HG03103 (cell line): ENCODE results near the gene FHDC1.

ENCODE experiments used
- ATAC-seq: cut with Tn5 transposase; IDR thresholded peaks from one replicate; pipeline ENCODE4 v1.9.1; 2021; ENCODE audit warnings: low read depth; ENCODE audit not compliant: unreplicated experiment

Gene FHDC1

DNA sequence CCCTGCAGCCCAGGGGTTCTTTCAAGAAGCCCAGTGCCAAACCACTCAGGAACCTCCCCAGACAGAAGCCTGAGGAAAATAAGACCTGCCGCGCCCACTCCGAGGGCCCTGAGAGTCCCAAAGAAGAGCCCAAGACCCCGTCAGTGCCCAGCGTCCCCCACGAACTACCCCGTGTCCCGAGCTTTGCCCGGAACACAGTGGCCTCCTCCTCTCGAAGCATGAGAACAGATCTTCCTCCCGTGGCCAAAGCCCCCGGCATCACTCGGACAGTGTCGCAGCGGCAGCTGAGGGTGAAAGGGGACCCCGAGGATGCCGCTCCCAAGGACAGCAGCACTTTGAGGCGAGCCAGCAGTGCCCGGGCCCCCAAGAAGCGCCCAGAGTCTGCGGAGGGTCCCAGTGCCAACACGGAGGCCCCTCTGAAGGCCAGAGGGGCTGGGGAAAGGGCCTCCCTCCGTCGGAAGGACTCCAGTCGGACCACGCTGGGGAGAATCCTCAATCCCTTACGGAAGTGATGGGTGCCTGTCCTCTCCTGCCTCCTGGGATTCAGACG, 40.2 kb downstream of the FHDC1 start:
- no peak for ATAC-seq

DNA sequence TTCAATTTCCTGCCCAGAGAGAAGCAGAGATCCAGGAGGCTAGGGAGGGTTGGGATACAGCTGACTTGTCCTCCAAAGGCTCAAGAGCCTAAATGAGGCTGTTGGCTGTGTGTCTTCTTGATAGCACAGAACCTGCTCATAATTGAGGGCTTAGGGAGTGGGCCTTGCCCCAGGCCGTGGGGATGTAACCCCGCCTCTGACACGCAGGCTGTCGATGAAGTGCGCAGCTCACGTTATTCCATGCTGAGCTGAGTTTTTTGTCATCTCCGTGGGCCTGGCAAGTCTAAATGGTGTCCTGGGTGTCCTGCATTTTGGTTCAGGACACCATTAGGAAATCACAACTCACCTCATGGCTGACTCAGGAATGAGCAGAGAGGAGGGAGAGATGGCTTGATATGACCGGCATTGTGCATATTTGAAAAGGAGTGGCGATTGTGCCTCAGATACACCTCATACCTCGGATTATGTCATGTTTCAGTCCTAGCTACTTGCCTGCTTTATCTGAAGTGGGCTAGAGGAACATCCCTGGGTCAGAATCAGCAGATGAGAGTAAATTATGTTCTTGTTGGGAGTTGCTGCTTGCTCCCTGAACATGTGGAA, 43.7 kb downstream of the FHDC1 start:
- no peak for ATAC-seq

GRCh38 chr4:152981278-152981677, 45.2 kb downstream of the FHDC1 start:
- ATAC-seq = no peak

DNA sequence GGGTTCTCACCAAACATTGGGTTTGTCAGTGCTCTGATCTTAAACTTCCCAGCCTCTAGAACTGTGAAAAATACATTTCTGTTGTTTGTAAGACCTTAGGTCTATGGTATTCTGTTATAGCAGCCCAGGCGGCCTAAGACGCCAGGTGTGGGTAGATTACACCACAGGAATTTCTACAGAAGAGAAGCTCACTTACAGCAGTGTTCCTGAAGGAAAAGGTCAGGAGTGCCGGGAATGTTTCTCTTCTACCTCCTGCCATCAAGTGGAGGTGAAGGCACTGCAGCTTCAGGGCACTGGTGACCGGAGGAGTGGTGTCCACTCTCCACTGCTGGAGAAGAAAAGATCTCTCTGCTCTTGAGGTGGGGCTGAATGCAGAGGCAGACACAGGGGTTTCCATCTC, 45.7 kb downstream of the FHDC1 start:
- no peak for ATAC-seq

- ATAC-seq = no peak
Measured at GRCh38 chr4:152983221-152983620, 47.1 kb downstream of the FHDC1 start.

DNA sequence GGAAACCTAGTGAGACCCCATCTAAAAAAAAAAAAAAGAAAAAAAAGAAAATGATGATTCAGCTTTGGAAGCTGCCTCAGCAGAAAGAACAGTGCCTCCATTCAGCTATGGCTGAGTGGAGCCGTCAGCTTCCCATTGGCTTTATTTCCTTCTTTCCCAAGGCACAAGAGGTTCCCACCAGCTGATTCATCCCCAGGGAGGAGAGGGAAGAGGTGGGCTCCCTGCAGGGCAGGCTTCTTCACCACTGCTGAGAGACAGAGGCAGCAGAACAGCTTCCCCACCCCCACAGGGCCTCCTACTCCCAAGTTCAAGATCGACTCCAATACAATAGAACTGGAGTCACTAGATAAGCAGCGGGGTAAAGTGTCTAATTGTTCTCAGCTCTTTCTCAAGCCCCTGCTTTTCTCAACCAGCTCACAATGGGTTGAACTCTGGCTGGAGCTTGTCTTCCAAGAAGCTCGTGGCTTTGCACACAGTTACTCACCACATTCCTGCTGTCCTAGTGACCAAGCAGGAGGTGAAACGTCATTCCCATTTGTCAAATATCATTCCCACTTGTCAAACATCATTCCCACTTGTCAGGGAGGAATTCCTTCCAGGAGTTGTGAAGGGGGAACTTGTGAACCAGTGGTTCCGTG, 47.8 kb downstream of the FHDC1 start:
- ATAC-seq = no peak

DNA sequence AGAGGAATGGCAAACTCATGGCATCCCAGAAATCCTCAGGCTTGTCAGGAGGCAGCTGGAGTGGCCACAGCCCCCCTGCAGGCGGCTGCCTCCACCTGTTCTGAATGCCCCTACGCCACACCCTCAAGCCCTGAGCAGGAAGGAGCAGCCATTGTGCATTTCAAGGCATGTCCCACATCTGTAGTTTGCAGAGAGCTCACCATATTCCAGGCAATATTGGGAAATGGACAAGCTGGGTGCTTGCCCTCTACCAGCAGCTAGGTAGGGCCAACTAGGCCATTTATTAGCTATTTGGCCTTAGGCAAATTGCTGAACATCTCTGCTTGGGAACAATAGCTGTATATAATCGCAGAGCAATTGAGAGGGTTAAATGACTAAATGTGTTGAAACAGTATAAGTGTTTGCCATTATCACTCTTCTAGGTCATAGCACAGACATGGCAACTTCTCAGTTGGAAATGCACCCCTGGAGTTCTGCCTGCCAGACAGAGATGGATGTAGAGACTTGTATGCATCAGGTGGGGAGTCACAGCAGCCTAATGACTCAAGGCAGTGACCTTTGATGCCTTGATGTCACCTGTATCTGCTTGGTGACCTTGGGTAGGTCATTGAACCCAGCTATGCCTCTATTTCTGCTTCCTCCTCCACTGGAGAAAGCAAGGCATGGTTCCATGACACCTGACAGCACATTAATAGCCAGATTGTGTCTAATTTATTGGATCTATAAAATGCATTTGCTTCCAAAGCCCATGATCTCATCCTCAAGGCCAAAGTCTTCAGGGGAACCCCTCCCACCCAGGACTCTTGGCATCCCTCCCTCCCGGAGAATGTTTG, 52.8 kb downstream of the FHDC1 start:
- no peak for ATAC-seq

GRCh38 chr4:152989554-152989970, 53.4 kb downstream of the FHDC1 start:
- ATAC-seq = no peak

- ATAC-seq = no peak
Measured at GRCh38 chr4:152990471-152991131, 54.5 kb downstream of the FHDC1 start.

GRCh38 chr4:152991398-152991797, 55.3 kb downstream of the FHDC1 start:
- ATAC-seq = no peak

GRCh38 chr4:152992027-152992426, 55.9 kb downstream of the FHDC1 start:
- ATAC-seq = no peak

GRCh38 chr4:152992466-152992865, 56.3 kb downstream of the FHDC1 start:
- no peak for ATAC-seq

GRCh38 chr4:152994038-152994437, 57.9 kb downstream of the FHDC1 start:
- no peak for ATAC-seq

- ATAC-seq = no peak
Measured at GRCh38 chr4:152996111-152996571, 60.0 kb downstream of the FHDC1 start.

GRCh38 chr4:152996672-152997071, 60.5 kb downstream of the FHDC1 start:
- ATAC-seq = no peak

- no peak for ATAC-seq
Measured at GRCh38 chr4:152997288-152997687, 61.2 kb downstream of the FHDC1 start.

GRCh38 chr4:152997771-152998487, 61.8 kb downstream of the FHDC1 start:
- no peak for ATAC-seq

- ATAC-seq = no peak
Measured at GRCh38 chr4:152998861-152999260, 62.7 kb downstream of the FHDC1 start.

DNA sequence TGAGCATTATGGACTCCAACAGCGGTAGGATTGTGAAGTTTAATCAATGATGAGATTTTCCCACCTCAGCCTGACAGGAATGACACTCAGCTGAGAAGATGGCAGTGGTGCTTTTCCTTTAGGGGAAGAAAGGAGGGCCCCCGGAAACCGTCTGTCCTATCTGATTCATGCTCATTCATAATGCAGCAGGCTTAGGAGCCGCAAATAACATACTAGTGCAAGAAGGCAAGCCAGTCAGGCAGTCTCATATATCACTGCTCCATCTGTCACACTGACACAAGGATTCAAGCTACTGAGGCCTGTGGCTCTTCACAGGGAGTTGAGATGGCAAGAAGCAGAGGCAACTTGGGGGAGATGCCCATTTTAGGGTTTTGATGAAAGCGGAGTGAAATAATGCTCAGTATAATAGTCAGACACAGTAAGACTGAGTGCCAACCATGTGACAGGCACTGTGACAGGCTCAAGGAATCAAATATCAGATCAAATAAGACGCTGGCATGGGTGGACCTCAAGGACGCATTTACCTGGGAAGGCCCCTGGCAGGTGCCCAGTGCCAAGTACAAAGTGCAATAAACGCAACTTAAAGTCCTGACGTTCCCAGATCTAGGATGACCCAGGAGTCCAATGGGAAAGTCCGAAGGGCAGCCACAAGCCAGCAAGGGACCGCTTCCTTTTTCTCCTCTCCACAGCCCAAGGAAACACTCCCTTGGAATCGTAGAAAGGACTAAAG, 63.4 kb downstream of the FHDC1 start:
- no peak for ATAC-seq

DNA sequence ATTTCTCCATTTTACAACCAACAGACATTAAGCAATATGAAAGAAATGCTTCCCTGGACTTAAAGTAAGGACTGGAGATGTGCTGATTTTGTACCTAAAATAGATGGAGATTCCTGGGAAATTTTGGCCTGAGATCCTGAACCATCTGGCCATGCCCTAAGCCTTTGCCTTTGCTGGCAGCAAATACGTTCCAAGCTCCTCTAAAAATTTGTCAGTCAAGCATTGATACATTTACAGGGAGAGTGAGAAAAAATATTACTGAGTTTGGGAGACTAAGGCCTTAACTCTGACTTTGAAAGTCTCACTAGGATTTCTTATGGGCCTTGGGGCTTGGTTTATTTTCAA, 63.9 kb downstream of the FHDC1 start:
- ATAC-seq = no peak
